GM18907 (cell line): ENCODE data around the gene ADAMTS19.
"Not testable (repeated sequence)": the region's sequence is repeated elsewhere in the genome, so short reads cannot be mapped to it uniquely, and the experiment has no call there.

Experiments used
- ATAC-seq: cut with Tn5 transposase; IDR thresholded peaks from one replicate; pipeline ENCODE4 v1.9.1; 2021; ENCODE audit warnings: mild to moderate bottlenecking, moderate library complexity; ENCODE audit not compliant: unreplicated experiment

Gene ADAMTS19

GRCh38 chr5:129476751-129477150 is 16.7 kb downstream of the ADAMTS19 start:
- ATAC-seq: no peak

GRCh38 chr5:129477532-129477931 is 17.4 kb downstream of the ADAMTS19 start:
- ATAC-seq: no peak

DNA sequence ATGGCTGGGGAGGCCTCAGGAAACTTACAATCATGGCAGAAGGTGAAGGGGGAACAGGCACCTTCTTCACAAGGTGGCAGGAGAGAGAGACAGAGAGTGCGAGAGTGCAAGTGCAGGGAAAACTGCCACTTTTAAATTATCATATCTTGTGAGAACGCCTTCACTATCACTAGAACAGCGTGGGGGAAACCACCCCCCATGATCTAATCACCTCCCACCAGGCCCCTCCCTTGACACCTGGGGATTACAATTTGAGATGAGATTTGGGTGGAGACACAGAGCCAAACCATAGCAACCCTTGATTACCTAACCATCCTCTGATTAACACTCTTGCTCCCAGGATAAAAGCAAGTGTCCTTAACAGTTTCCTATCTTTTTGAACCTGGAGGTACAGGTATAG is 21.1 kb downstream of the ADAMTS19 start:
- no peak for ATAC-seq

GRCh38 chr5:129496421-129496820 is 36.3 kb downstream of the ADAMTS19 start:
- ATAC-seq: peak; percentile 58

GRCh38 chr5:129496864-129497595 is 36.9 kb downstream of the ADAMTS19 start:
- ATAC-seq: no peak

DNA sequence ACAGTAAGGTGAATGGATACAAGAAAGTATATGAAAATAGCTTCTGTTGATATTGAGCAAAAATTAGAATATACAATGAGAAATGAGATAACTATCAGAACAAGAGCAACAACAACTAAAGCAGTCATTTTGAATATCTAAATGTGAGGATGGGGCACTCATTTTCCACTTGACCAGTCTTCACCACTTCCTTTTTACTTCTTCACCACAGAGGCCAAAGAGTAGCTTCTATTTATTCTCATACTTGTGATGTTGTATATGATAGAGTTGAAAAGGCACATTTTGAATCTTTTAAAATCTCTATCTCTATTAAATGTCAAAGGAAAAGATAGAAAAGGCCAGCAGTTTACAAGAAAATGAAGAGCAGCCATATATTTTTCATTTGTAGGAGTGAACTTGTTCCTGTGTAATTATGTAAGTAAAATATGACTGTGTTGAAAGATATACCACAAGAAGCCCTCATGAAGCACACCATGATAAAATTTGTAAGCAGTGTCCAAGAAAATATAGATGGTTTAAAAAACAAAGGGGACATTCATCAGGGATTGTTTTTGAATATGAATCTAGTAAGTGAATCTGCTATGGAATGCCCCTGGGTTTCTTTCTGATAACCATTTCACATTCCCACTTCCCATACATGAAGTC is 39.2 kb downstream of the ADAMTS19 start:
- peak; percentile 85 for ATAC-seq

DNA sequence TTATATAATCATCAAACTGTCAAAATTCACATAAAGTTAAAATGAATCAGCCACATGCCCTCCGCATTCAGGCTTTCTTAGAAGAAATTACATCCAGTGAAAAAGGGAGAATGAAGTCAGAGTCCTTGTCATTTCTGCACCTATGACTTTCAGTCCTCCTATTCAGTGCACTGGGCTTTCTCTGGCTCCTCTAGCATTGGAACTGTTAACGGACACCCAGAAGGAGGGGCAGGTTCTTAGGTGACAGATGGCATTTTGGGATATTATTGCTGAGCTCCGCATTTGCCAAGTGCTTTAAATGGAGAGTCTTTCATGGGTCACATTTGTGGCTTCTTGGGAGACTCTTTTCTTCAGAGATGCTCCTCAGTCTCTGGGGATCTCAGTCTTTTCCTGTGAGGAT is 40.0 kb downstream of the ADAMTS19 start:
- no peak for ATAC-seq

GRCh38 chr5:129506086-129506485 is 46.0 kb downstream of the ADAMTS19 start:
- ATAC-seq: no peak

DNA sequence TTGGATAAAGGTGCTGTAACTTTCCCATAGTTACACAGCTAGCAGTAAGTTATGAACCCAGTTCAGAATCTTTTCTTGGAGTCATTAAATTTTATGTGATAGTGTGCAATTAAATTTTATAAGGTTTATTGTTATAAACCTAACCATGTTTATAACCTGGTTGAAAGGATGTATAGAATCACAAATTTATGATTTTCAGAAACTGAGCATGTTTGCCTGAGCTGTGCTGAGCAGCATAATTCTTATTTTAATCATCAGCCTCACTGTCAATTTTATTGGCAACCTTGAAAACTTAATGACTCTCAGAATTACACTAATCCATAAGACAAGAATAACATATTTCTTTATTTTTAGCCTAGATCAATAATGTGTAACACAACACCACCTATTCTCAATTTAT is 46.9 kb downstream of the ADAMTS19 start:
- no peak for ATAC-seq

DNA sequence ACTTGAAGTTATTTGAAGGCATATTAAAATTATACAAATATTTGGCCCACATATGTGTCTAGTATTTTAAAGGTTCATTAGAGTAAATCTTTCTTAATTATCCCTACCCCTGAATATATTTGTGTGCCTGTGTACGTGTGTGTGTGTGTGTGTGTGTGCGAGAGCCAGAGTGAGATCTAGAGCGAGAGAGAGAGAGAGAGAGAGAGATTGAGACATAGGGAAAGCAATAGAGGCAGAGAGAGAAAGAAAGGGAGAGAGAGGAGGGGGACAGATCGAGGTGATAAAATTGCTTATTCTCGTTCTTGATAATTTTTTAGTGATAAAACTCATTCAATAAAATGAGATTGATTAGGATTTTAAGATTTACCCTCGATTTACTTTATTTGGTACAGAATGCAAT is 47.4 kb downstream of the ADAMTS19 start:
- ATAC-seq: no peak

DNA sequence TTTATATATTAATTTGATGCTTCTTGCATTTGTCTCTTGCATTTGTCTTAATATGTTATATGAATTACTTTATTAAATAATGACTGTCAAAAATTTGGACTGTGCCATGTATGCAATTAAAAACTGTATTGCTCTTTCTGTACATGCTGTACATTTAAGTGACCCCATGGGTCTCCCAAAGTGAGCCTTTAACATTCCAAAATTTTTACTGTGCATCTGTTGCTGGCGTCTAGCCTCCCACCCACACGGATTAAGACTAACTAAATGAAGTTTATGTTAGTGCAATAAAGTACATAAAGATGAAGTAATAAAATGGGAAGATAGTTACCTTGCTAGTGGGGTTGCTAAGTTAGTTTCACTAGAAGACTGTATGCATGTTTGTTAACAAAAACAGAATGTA is 48.5 kb downstream of the ADAMTS19 start:
- ATAC-seq: no peak

DNA sequence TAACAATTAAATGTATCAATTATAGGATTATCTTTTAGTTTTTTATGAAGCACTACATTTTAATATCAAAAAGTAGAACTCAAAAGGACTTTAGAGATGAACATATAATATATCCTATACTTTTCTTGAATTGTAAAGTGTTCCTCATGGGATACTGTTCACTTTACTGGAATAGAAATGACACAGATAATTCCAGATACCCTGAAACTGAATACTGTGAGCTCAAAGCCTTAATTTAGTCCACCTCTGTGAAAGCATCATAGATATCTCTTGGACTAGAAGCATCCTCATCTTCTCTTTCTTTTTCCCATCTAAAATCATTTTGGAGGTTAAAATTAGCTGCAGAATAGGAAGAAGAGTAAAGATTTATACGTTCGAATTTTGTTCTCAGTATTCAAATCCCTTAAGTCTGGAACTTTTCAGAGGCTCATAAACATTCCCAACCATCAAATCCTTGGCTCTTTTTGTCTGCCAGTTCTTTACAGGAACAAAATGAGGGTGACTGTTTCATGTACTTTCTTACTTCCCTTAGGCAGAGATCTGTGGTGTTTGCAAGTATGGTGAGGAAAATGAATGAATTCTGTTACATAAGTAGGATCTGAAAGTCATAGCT is 49.4 kb downstream of the ADAMTS19 start:
- no peak for ATAC-seq

- no peak for ATAC-seq
Measured at GRCh38 chr5:129511291-129511690, 51.2 kb downstream of the ADAMTS19 start.

DNA sequence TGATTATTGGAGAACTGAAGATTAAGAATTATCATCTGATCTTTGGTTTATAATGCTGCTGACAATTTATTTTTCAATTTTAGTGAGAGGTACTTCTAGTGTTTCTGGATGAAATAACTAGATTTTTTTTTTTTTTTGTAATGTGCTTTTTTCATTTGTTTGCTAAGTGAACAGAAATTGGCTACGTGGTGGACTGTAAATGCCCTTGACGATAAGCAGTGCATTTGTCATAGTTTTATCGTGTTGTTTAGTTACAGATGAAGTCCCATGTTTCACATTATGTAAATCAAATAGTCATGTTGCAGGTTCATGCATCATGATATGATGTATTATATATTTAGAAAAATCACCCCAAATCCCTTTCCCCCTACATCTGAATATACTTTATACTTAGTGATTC is 81.0 kb downstream of the ADAMTS19 start:
- ATAC-seq: no peak

DNA sequence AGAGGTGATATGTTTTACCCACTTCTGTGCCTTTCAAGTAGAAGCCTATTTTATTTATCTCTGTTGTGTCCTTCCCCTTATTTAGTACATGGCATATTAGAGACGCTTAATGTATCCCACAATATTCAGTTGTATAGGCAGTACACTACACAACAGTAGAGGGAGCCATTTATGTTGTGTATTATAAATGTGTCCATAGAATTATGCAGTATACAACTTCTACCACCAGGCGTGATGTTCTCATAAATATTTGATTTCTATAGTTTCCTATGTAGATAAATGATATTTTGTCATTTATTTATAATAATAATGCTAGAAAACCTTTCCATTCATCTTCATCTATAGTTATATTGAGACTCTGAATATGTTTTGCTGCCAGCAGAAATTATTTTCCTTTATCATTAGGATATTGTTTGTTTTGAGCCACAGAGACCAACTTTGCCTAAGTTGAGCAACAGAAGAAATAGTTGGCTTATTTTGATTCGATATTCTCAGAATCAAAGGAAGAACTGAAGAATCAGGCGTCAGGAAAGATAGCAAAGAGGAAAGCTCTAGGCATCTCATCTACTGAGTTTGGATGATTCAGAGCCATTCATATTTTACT is 81.7 kb downstream of the ADAMTS19 start:
- peak; percentile 87 for ATAC-seq

DNA sequence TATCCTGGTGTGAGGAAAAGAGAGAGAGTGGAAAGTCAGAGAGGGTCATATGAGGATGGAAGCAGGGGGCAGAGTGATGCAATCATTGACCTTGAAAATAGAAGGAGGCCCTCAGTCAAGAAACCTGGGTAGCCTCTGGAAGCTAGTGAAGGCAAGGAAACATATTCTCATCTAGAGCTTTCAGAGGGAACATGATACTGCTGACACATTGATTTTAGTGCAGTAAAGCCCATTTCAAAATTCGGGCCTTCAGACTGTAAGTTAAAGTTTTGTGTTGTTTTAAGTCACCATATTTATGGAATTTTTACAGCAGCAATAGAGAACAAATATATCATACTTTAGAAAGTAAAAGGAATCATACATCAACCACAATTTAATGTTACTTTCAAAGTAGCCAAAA is 87.0 kb downstream of the ADAMTS19 start:
- no peak for ATAC-seq

- no peak for ATAC-seq
Measured at GRCh38 chr5:129554134-129554904, 94.2 kb downstream of the ADAMTS19 start.

DNA sequence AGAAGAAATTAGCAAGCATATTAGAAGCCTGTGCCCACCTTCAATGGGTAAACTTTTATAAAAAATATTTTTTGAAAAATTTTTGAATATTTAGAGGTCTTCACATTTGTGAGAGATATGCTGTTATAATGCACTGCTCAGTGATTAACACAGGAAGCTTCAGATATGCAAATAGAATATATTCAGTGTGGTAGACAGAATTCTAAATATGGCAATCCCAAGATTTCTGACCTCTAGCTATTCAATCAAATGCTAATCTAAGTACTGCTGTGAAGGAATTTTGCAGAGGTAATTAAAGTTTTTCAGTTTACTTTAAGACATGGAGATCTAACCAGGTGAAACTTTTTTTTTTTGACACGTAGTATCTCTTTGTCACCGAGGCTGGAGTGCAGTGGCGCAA is 103.5 kb downstream of the ADAMTS19 start:
- no peak for ATAC-seq

- ATAC-seq: no peak
Measured at GRCh38 chr5:129569295-129569694, 109.2 kb downstream of the ADAMTS19 start.

DNA sequence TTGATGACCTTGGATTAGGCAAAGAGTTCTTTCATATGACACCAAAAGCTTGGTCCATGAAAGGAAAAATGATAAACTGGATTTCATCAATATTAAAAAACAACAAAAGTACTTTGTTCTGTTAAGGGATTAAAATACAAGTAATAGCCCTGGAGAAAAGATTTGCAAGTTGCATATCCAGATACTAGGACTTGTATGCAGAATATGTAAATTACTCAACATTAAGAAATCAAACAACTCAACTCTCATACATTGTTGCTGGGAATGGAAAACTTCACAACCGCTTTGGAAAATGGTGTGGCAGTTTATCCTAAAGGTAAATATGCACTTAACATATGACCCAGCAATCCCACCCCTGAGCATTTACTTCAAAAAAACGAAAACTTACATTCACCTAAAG is 112.0 kb downstream of the ADAMTS19 start:
- no peak for ATAC-seq

- ATAC-seq: not testable (repeated sequence)
Measured at GRCh38 chr5:129584496-129584895, 124.4 kb downstream of the ADAMTS19 start.
